IgD-negative memory B cell (primary cell): ENCODE measurements around the gene UMODL1. TPM values are rescaled to one million over a fixed set of nuclear protein-coding genes. Genes with fewer than 3 reads are reported as not detected.
A peak's percentile ranks its signal among the peaks of the same experiment; 100 is the strongest.

Source experiments
- H3K27ac Mint-ChIP-seq, 3 donors: one replicate each; pipeline ENCODE4 v1.8.0; 2020 to 2022; ENCODE audit warnings: mild to moderate bottlenecking in 3 of 3, mixed read lengths in 3 of 3, moderate library complexity in 1 of 3
- H3K27me3 Mint-ChIP-seq: one replicate; pipeline ENCODE4 v1.8.0; 2021; ENCODE audit warnings: mixed read lengths
- H3K36me3 Mint-ChIP-seq: one replicate; pipeline ENCODE4 v1.8.0; 2020; ENCODE audit warnings: mild to moderate bottlenecking, mixed read lengths
- H3K4me1 Mint-ChIP-seq, 3 donors: one replicate each; pipeline ENCODE4 v1.8.0; 2020 to 2022; ENCODE audit warnings: mixed read lengths in 3 of 3, mild to moderate bottlenecking in 1 of 3
- H3K4me3 Mint-ChIP-seq, 4 donors: one replicate each; pipeline ENCODE4 v1.8.0; 2020 to 2022; ENCODE audit warnings: mild to moderate bottlenecking in 4 of 4, mixed read lengths in 4 of 4, moderate library complexity in 3 of 4
- H3K9me3 Mint-ChIP-seq, 3 donors: one replicate each; pipeline ENCODE4 v1.8.0; 2020 to 2021; ENCODE audit warnings: mixed read lengths in 3 of 3, mild to moderate bottlenecking in 1 of 3
- polyA plus RNA-seq: library from polyadenylated mRNA; unstranded; fragments of 300-500 nt; fragmentation: Illumina TruSeq; gene quantifications from one replicate; pipeline ENCODE4 v1.2.3, GENCODE V29; 2021

Gene UMODL1
- polyA plus RNA-seq, 1 donor from 2014 or later: 0.05 TPM

GRCh38 chr21:42191696-42192595 lies 120.8 kb downstream of the UMODL1 start:
- no peaks in the 10 kb centered on the region for H3K9me3 Mint-ChIP-seq
- H3K4me3 Mint-ChIP-seq: no peak overlapping the region
- H3K27ac Mint-ChIP-seq: peak overlapping the region in 2 of 3 donors; percentile 60 to 78
- H3K36me3 Mint-ChIP-seq: no peaks in the 10 kb centered on the region
- peaks cover 12 to 25% (median 24%) of the 10 kb centered on the region in 3 donors for H3K4me1 Mint-ChIP-seq
- peaks cover 2% of the 10 kb centered on the region for H3K27me3 Mint-ChIP-seq

Other genes with a start within 250 kb of the UMODL1 start
- 5.6 TPM for gene PRDM15, start 192.0 kb upstream of the UMODL1 start, polyA plus RNA-seq
- gene C2CD2, start 117.3 kb upstream of the UMODL1 start, polyA plus RNA-seq: 3.5 TPM
- gene ZBTB21, start 61.0 kb upstream of the UMODL1 start, polyA plus RNA-seq: 8.0 TPM
- 11.6 TPM for gene ABCG1, start 147.8 kb downstream of the UMODL1 start, polyA plus RNA-seq
- gene TFF3, start 244.1 kb downstream of the UMODL1 start, polyA plus RNA-seq: not detected